ENCODE results near the gene PARD3. TPM values are rescaled to one million over a fixed set of nuclear protein-coding genes. Genes with fewer than 3 reads are reported as not detected.

The PARD3 gene
- total and polyA plus RNA-seq, 2 donors (not counting 3 experiments of a cell fraction or from before 2014, with no cell fraction given): 7.3 to 24.1 TPM

DNA sequence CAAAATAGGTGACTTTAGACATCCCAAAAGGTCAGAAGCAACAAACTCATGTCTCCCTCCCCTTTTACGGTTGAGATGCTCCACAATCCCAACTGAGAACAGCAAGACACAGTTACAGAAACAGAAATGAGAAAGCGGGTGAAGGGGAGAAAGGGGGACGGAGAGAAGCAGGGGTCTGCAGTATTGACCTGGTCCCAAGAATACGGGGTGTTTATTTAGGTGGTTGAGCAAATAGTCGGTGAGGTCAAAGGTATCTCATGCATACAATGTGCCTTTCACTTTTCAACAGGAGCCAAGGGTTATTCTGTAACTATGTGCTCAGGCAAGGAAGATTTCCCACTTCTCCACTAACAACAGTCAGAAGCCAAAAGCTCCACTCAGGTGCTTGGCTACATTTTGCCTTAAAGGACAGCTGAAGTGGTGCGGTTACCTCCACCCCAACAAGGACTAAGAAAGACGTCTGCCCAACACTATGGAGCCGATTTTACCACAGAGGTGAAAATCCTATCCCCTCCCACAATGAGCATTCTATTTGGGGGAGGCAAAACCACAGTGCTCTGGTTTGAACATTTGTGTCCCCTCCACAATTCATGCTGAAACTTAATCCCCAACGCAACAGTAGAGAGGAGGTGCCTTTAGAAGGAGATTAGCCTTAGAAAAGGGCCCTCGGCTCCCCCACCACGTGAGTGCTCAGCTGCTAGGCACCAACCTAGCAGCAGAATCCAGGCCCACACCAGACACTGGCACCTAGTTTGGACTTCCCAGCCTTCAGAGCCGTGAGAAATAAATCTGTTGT lies 77.9 kb downstream of the PARD3 start:
- CTCF ChIA-PET: interaction anchor here (1.5 to 1.9 kb wide), 2 partner anchors 13 to 82 kb away, joined by 3 to 6 read pairs; no protein-coding TSS in a partner anchor
- no peaks in the 10 kb centered on the region for H3K9me1 ChIP-seq (replicated peaks; ENCODE audit: control insufficient read depth, extremely low read depth, insufficient read depth, low read length)
- H3K9ac ChIP-seq (replicated peaks; ENCODE audit: extremely low read depth, insufficient read depth, low read length): no peak overlapping the region
- no TSS peak for BruUV-seq (replicated peaks)
- H3K4me3 ChIP-seq (replicated peaks in 1 of 3; ENCODE audit: insufficient read depth in 1 of 3, low read depth in 1 of 3, low read length in 3 of 3): no peak overlapping the region
- peaks cover 1% of the 10 kb centered on the region for H3K79me2 ChIP-seq (ENCODE audit: control insufficient read depth, insufficient read depth, low read length)
- H4K20me1 ChIP-seq (replicated peaks; ENCODE audit: control insufficient read depth, extremely low read depth, insufficient read depth, low read length): peaks cover 2% of the 10 kb centered on the region
- intact Hi-C loops (cut with micrococcal nuclease): no loop called here
- no peak overlapping the region for H2AFZ ChIP-seq (ENCODE audit: low read depth, low read length)
- no peaks in the 10 kb centered on the region for H3K9me3 ChIP-seq (replicated peaks; ENCODE audit: control insufficient read depth, insufficient read depth, low read length)
- H3K4me1 ChIP-seq (ENCODE audit: control insufficient read depth, extremely low read depth, insufficient read depth, low read length): peaks cover 19% of the 10 kb centered on the region
- H3K27me3 ChIP-seq (ENCODE audit: control insufficient read depth in 2 of 2, insufficient read depth in 2 of 2, low read length in 2 of 2): no peaks in the 10 kb centered on the region
- POLR2A ChIA-PET: no interaction called here
- dilution Hi-C loops (cut with MboI; ENCODE audit: extremely low pct_ligation_motif_present, low sequenced_read_pairs): no loop called here
- TF ChIP-seq POLR2AphosphoS5 (IDR thresholded peaks at IDR 0.05; ENCODE audit: insufficient read depth, low read depth, low read length) (no peak), MYC (IDR thresholded peaks at IDR 0.05; ENCODE audit: low read depth, low read length) (no peak), EZH2 (IDR thresholded peaks at IDR 0.05; ENCODE audit: borderline replicate concordance, low read depth, low read length, severe bottlenecking) (no peak), POLR2A (IDR thresholded peaks at IDR 0.05; ENCODE audit: low read depth, low read length) (no peak)
- TF ChIP-seq, protein P1, sequence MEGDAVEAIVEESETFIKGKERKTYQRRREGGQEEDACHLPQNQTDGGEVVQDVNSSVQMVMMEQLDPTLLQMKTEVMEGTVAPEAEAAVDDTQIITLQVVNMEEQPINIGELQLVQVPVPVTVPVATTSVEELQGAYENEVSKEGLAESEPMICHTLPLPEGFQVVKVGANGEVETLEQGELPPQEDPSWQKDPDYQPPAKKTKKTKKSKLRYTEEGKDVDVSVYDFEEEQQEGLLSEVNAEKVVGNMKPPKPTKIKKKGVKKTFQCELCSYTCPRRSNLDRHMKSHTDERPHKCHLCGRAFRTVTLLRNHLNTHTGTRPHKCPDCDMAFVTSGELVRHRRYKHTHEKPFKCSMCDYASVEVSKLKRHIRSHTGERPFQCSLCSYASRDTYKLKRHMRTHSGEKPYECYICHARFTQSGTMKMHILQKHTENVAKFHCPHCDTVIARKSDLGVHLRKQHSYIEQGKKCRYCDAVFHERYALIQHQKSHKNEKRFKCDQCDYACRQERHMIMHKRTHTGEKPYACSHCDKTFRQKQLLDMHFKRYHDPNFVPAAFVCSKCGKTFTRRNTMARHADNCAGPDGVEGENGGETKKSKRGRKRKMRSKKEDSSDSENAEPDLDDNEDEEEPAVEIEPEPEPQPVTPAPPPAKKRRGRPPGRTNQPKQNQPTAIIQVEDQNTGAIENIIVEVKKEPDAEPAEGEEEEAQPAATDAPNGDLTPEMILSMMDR (IDR thresholded peaks at IDR 0.05; ENCODE audit: extremely low read depth in 1 of 2, insufficient read depth in 1 of 2, low read depth in 1 of 2, low read length in 2 of 2): no peak
- TF ChIP-seq, protein P2, sequence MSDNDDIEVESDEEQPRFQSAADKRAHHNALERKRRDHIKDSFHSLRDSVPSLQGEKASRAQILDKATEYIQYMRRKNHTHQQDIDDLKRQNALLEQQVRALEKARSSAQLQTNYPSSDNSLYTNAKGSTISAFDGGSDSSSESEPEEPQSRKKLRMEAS (IDR thresholded peaks at IDR 0.05; ENCODE audit: insufficient read depth, insufficient read length): no peak
- no peaks in the 10 kb centered on the region for H3K36me3 ChIP-seq (ENCODE audit: control insufficient read depth in 2 of 2, extremely low read depth in 1 of 2, insufficient read depth in 2 of 2, low read length in 2 of 2)
- no peak overlapping the region for H3K27ac ChIP-seq (ENCODE audit: insufficient read depth, low read depth, low read length)
- DNase-seq (ENCODE audit: low read depth, low spot score) (no peak), FAIRE-seq (no peak)
- no peak overlapping the region for H3K4me2 ChIP-seq (ENCODE audit: insufficient read depth, low read length)
